ENCODE data around the gene OR2B2.

Gene OR2B2

DNA sequence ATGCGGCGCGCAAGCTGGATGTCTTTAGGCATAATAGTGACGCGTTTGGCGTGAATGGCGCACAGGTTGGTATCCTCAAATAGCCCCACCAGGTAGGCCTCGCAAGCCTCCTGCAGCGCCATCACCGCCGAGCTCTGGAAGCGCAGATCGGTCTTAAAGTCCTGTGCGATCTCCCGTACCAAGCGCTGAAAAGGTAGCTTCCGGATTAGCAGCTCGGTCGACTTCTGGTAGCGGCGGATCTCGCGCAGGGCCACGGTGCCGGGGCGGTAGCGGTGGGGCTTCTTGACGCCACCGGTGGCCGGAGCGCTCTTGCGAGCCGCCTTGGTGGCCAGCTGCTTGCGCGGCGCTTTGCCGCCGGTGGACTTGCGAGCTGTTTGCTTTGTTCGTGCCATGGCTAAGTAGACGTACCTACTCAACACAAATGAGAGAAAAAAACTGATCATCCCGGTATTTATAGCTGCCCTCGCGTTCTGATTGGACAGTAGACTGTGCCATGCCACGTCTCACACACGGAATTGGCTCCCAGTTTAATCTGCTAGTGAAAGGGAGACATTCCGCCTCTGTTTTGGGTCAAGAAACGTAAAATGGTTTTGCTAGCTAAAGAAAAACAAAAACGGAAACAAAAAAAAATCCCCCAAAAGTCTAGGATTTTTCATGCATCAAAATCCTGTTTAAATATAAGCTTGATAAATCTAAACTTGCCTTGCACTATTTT, 40.1 kb downstream of the OR2B2 start:
- H3K79me2 ChIP-seq (ENCODE audit: low read length), result no peaks in the 10 kb centered on the region
- H3K4me2 ChIP-seq (ENCODE audit: low read depth, low read length), result peak overlapping the region; percentile 71
- no peak for TF ChIP-seq EZH2phosphoT487 (IDR thresholded peaks at IDR 0.05; ENCODE audit: low read length)
- TF ChIP-seq, protein P1, sequence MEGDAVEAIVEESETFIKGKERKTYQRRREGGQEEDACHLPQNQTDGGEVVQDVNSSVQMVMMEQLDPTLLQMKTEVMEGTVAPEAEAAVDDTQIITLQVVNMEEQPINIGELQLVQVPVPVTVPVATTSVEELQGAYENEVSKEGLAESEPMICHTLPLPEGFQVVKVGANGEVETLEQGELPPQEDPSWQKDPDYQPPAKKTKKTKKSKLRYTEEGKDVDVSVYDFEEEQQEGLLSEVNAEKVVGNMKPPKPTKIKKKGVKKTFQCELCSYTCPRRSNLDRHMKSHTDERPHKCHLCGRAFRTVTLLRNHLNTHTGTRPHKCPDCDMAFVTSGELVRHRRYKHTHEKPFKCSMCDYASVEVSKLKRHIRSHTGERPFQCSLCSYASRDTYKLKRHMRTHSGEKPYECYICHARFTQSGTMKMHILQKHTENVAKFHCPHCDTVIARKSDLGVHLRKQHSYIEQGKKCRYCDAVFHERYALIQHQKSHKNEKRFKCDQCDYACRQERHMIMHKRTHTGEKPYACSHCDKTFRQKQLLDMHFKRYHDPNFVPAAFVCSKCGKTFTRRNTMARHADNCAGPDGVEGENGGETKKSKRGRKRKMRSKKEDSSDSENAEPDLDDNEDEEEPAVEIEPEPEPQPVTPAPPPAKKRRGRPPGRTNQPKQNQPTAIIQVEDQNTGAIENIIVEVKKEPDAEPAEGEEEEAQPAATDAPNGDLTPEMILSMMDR (IDR thresholded peaks at IDR 0.05; ENCODE audit: low read length), result no peak; the same call in 1 of the 2 replicates
- no peak for TF ChIP-seq EZH2 (optimal IDR thresholded peaks at IDR 0.05; ENCODE audit: low read depth, low read length)
- peak; percentile 83 for DNase-seq
- H3K9me2 ChIP-seq (replicated peaks; ENCODE audit: insufficient read depth, low read length), result no peaks in the 10 kb centered on the region
- peaks cover 7% of the 10 kb centered on the region for H3F3A ChIP-seq (ENCODE audit: insufficient read depth, low read length)
- no peaks in the 10 kb centered on the region for H3K27me3 ChIP-seq (replicated peaks; ENCODE audit: insufficient read depth, low read length)
- peaks cover 8% of the 10 kb centered on the region for H3K4me1 ChIP-seq (ENCODE audit: low read length)
- no peaks in the 10 kb centered on the region for H4K20me1 ChIP-seq (ENCODE audit: insufficient read depth, low read length)
- H3K36me3 ChIP-seq (replicated peaks; ENCODE audit: insufficient read depth, low read length), result no peaks in the 10 kb centered on the region
- H3K4me3 ChIP-seq (ENCODE audit: low read length), result peak overlapping the region; percentile 64
- peak overlapping the region; percentile 44; the same call in 1 of the 2 replicates for H3K27ac ChIP-seq (ENCODE audit: low read length)
- H3K9me3 ChIP-seq (replicated peaks; ENCODE audit: insufficient read depth, low read length), result no peaks in the 10 kb centered on the region
- peak overlapping the region; percentile 70 for H2AFZ ChIP-seq (ENCODE audit: low read length)
- H3K9ac ChIP-seq (ENCODE audit: low read length), result peak overlapping the region; percentile 39; the same call in 1 of the 2 replicates

DNA sequence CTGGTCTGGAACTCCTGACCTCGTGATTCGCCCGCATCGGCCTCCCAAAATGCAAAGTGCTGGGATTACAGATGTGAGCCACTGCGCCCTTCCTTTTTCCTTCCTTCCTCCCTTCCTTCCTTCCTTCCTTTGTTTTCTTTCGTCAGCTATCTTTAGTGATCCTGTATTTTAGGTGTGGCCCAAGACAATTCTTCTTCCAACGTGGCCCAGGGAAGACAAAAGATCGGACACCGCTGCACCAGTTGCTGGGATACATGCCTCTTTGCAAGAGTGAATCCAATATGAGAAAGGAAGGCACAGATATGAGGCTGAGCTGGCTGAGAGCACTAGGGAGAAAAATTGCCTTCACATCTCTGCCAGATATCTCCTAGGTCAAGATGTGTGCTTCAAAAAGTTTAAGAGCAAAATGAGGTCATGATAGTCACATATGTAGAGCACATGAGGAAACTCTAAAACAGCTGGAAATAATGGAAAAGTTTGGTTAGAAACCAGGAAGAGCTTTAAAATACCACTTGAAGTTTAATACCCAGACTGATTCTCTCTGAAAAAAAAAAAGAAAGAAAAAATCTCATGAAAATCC, 41.8 kb downstream of the OR2B2 start:
- H3K36me3 ChIP-seq (replicated peaks; ENCODE audit: insufficient read depth, low read length), result no peaks in the 10 kb centered on the region
- H3K27me3 ChIP-seq (replicated peaks; ENCODE audit: insufficient read depth, low read length), result no peaks in the 10 kb centered on the region
- H3K4me1 ChIP-seq (ENCODE audit: low read length), result peaks cover 11% of the 10 kb centered on the region
- no peaks in the 10 kb centered on the region for H3K9me2 ChIP-seq (replicated peaks; ENCODE audit: insufficient read depth, low read length)
- no peak for DNase-seq
- no peaks in the 10 kb centered on the region for H4K20me1 ChIP-seq (ENCODE audit: insufficient read depth, low read length)
- TF ChIP-seq, protein P1 (IDR thresholded peaks at IDR 0.05; ENCODE audit: low read length), result no peak
- no peak for TF ChIP-seq EZH2 (optimal IDR thresholded peaks at IDR 0.05; ENCODE audit: low read depth, low read length)
- no peak for TF ChIP-seq EZH2phosphoT487 (IDR thresholded peaks at IDR 0.05; ENCODE audit: low read length)
- no peak overlapping the region for H3K4me3 ChIP-seq (ENCODE audit: low read length)
- peaks cover 24% of the 10 kb centered on the region for H3F3A ChIP-seq (ENCODE audit: insufficient read depth, low read length)
- no peak overlapping the region for H3K27ac ChIP-seq (ENCODE audit: low read length)
- H3K79me2 ChIP-seq (ENCODE audit: low read length), result no peaks in the 10 kb centered on the region
- H2AFZ ChIP-seq (ENCODE audit: low read length), result no peak overlapping the region
- no peak overlapping the region for H3K9ac ChIP-seq (ENCODE audit: low read length)
- no peak overlapping the region for H3K4me2 ChIP-seq (ENCODE audit: low read depth, low read length)
- H3K9me3 ChIP-seq (replicated peaks; ENCODE audit: insufficient read depth, low read length), result no peaks in the 10 kb centered on the region

DNA sequence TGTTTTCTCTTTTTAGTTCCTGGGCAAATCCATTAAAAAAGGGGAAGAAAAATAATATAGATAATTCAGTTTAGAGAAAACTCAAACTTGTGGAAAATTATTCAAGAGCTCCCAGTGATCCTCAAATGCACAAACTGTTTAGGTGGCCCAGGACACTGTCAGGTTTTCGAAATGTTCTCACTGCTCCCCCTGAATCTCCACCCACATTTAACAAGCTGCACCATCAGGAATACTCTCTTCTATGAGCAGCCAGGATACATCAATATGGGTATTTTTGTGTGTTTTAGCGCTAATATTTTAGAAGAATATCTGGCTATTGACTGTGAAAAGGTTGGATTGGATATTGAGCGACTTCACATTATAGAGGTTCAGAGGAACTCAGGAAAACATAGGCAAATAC, 43.9 kb downstream of the OR2B2 start:
- no peak for TF ChIP-seq EZH2phosphoT487 (IDR thresholded peaks at IDR 0.05; ENCODE audit: low read length)
- TF ChIP-seq, protein P1 (IDR thresholded peaks at IDR 0.05; ENCODE audit: low read length), result no peak
- no peak for TF ChIP-seq EZH2 (optimal IDR thresholded peaks at IDR 0.05; ENCODE audit: low read depth, low read length)
- Histone ChIP-seq H3K4me3 (ENCODE audit: low read length) (no peak overlapping the region), H4K20me1 (ENCODE audit: insufficient read depth, low read length) (no peaks in the 10 kb centered on the region), H3K9me2 (replicated peaks; ENCODE audit: insufficient read depth, low read length) (no peaks in the 10 kb centered on the region), H3F3A (ENCODE audit: insufficient read depth, low read length) (peaks cover 40% of the 10 kb centered on the region), H3K79me2 (ENCODE audit: low read length) (no peaks in the 10 kb centered on the region), H2AFZ (ENCODE audit: low read length) (no peak overlapping the region), H3K4me1 (ENCODE audit: low read length) (peaks cover 11% of the 10 kb centered on the region), H3K36me3 (replicated peaks; ENCODE audit: insufficient read depth, low read length) (no peaks in the 10 kb centered on the region), H3K27me3 (replicated peaks; ENCODE audit: insufficient read depth, low read length) (no peaks in the 10 kb centered on the region), H3K27ac (ENCODE audit: low read length) (no peak overlapping the region), H3K9me3 (replicated peaks; ENCODE audit: insufficient read depth, low read length) (no peaks in the 10 kb centered on the region), H3K4me2 (ENCODE audit: low read depth, low read length) (no peak overlapping the region), H3K9ac (ENCODE audit: low read length) (no peak overlapping the region)
- no peak for DNase-seq

Data from MM.1S (cell line).